GM21447 (cell line): ENCODE data around the gene CYTIP.
A peak's percentile ranks its signal among the peaks of the same experiment; 100 is the strongest.

ENCODE experiments used
- ATAC-seq: cut with Tn5 transposase; IDR thresholded peaks from one replicate; pipeline ENCODE4 v1.9.1; 2021; ENCODE audit not compliant: unreplicated experiment

The CYTIP gene

GRCh38 chr2:157443795-157444640 lies at the start of gene CYTIP:
Gene CYTIP, minus strand, starts transcription at chr2:157444089. Its CDS starts 69 bp downstream, at chr2:157444020.
- peak; percentile 49 for ATAC-seq

GRCh38 chr2:157492189-157492773 lies 48.4 kb upstream of the CYTIP start:
- peak; percentile 97 for ATAC-seq

DNA sequence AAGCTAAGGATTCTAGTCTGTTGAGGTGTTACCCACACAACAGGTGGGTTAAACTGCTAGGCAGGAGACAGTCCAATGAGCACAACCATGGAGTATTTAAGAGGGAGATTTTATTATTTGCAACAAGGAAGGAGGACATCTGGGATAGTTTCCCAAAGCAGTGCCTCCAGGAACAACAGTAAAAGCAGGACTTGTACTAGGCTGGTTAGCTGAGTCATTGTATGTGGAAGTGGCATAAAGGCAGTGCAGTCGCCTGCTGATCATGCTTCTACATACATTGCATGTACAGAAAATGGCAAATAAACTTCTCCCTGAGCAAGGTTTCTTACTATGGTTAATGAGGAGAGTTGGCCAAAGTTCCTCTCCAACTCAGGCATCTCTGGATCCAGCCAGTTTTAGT lies 46.1 kb upstream of the CYTIP start:
- no peak for ATAC-seq

- no peak for ATAC-seq
Measured at GRCh38 chr2:157488877-157489276, 45.0 kb upstream of the CYTIP start.

GRCh38 chr2:157487747-157488146 lies 43.9 kb upstream of the CYTIP start:
- ATAC-seq, result no peak

- no peak for ATAC-seq
Measured at GRCh38 chr2:157487271-157487610, 43.4 kb upstream of the CYTIP start.

GRCh38 chr2:157486596-157487270 lies 42.8 kb upstream of the CYTIP start:
- no peak for ATAC-seq

- ATAC-seq, result peak; percentile 65
Measured at GRCh38 chr2:157480182-157480961, 36.5 kb upstream of the CYTIP start.

DNA sequence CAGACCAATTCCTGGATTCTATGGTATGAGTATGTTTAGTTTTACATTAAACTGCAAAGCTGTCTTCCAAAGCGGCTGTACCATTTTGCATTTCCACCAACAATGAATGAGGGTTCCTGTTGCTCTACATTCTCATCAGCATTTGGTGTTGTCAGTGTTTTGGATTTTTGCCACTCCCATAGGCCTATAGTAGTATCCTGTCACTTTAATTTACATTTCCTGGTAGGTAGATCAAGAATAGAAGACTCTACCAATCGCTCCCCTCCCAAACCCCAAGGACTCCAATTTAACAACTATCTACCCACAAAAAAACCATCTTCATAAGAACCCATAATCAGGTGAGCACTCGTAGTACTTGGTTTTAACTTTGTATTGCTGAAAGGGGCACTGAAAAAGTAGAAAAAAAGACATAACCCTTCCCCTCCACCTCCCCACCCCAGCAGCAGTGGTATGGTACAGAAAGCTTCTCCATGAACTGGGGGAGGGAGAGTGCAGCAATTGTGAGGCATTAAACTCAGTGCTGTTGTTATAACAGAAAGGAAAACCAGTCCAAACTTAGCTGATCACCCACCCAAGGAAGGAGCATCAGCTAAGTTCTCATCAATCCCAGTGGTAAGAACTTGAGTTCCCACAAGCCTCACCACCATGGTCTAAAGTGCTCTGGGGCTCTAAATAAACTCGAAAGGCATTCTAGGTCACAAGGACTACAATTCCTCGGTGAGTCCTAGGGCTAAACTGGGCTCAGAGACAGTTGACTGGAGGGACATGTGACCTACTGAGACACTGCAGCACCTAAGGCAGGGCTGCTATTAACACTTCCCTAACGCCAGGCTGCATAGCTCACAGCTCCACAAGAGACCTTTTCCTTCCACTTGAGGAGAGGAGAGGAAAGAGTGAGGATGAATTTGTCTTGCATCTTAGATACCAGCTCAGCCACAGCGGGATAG lies 35.5 kb upstream of the CYTIP start:
- peak; percentile 64 for ATAC-seq

DNA sequence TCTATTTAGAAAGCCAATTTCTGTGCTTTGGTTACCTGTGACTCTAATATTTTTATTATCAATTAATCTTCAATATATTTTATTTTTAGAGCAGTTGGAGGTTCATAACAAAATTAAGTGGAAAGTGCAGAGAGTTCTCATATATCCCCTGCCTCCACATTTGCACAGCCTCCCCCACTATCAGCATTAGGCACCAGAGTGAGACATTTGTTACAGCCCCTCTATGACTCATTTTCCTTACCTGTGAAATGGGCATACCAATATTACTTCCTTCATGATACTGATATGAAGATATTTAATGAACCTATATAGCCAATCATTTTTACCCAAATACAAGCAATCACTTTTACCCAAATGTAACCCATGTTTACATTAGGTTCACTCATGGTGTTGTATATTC lies 34.0 kb upstream of the CYTIP start:
- no peak for ATAC-seq

DNA sequence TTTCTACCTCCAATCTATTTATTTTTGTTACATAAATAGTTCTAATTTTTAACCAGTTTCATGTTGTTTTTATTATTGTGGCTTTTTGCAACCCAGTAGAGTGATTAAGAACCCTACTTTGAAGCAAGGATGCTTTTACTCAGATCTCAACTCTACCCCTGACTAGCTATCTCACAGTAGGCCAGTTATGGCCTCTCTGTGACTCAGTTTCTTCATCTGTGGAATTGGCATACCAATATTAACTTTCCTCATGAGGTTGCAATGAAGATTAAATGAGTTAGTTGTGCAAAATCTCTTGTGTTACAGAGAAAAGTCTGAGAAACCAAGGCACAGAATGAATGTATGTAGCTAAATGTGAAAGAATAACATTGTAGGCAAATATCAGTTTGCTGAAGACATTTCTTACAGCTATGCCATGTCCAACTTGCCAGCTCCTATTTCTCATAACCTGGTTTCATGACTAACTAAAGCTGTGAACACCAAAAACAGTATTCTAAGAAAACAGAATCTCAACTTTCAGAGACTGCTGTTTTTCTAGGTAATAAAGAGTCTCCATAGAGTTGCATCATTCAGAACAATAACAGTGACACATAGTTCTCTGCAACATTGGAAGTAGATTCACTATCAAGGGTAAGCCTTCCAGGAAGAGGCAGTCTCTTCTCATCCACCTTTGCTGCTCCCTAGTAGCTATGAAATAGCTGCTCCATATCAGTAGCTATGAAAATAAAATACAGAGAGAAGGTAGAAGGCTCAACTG lies 33.2 kb upstream of the CYTIP start:
- ATAC-seq, result no peak

DNA sequence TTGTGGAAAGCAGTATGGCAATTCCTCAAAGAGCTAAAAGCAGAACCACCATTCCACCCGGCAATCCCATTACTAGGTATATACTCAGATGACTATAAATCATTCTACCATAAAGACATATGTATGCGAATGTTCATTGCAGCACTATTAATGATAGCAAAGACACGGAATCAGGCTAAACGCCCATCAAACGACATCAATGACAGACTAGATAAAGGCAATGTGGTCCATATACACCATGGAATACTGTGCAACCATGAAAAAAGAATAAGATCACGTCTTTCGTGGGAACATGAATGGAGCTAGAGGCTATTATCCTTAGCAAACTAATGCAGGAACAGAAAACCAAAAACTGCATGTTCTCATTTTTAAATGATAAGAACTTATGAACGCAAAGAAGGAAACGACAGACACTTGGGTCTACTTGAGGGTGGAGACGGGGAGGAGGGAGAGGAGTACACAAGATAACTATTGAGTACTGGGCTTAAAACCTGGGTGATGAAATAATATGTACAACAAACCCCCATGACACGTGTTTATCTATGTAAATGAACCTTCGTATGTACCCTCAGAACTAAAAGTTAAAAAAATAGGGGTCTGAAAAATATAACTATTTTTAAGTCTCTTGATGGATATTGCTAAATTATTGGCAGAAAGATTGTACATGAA lies 32.0 kb upstream of the CYTIP start:
- no peak for ATAC-seq

GRCh38 chr2:157473581-157473980 lies 29.7 kb upstream of the CYTIP start:
- no peak for ATAC-seq

DNA sequence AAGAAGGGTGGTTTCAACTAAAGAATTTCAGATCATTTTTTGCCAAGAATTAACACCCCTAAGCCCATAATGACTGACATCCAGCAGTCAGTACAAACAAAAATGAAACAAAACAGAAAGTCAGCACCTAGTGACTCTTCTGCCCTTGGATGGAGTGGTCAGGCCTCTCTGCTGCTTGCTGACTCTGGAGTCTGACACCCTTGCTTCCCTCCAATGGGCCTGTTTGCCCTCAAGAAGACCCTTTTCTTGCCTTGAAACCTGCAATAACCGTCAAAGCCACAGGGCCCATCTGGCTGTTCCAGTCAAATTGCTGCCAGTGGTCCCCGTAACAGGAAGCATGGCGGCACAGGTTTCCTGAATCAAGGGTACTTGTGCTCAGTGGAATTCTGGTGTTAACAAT lies 27.2 kb upstream of the CYTIP start:
- ATAC-seq, result peak; percentile 10

DNA sequence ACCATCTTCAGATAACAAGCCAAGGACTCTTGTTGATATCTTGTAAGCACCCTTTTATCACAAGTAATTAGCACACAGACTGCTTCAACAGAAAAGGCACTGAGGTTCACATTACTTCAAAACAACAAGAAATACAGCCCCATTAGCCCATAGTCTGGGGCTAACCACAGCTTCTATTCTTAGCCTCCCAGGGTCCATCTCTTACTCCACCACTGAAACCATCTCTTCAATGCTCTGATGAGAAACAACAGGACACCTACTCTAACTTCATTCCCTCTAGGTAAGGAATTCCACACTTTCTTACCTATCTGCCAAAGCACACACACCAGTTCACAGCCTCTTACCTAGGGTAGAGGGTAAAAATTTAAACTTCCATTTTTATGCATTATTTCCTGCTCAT lies 26.4 kb upstream of the CYTIP start:
- peak; percentile 45 for ATAC-seq

GRCh38 chr2:157469726-157470125 lies 25.8 kb upstream of the CYTIP start:
- no peak for ATAC-seq

DNA sequence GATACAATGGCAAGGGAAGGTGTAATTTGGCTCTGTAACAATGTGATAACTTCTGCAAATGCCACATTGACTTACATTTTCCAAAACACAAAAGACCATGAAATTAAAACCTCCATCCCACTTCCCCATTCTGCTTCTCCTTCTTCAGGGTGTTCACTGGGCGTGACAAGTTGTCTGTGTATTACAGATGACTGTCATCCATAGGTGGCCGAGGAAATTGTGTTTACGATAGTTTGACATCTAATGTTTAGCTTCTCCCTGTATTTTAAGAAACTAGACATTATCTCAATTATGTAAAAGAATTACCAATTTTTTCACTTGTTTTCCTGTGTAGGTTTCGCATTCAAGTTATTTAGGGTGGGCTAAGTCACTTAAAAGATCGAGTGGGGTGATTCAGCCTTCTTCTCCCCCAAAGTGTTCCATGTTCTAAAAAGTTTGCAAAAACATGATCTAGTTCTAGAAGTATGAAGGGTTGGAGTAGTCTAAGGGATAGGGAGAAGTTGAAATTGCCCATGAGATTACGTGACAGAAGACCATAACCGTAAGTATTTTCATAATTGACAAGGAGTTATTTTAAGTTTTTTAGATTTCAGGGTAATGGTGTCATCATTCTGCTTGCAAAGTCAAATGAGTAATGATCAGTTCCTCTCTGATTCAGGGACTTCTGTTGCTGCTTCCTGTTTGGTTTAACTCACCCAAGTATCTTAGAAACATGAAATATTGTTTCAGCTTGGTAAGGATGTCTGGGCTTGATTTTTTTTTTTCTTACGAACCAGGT lies 25.2 kb upstream of the CYTIP start:
- peak; percentile 73 for ATAC-seq

- ATAC-seq, result peak; percentile 8
Measured at GRCh38 chr2:157466764-157467163, 22.9 kb upstream of the CYTIP start.
